Lower leg skin (tissue), 4 donors: ENCODE measurements around the gene BRD7. TPM values are rescaled to one million over a fixed set of nuclear protein-coding genes. Genes with fewer than 3 reads are reported as not detected.
A peak's percentile ranks its signal among the peaks of the same experiment; 100 is the strongest.

Experiments
- DNase-seq, 2 donors: peaks; one replicate each; pipeline ENCODE4 v3.0.0-alpha.2; 2019; ENCODE audit warnings: low spot score in 2 of 2
- H3K4me3 ChIP-seq: fragments of 200-600 bp; sonication (generic); 2 replicates; pipeline ENCODE4 v1.5.1; 2017; ENCODE audit warnings: mild to moderate bottlenecking, low read depth; ENCODE audit not compliant: poor library complexity, severe bottlenecking
- POLR2A ChIP-seq, 2 donors: fragments of 450-650 bp; IDR thresholded peaks; one replicate each; pipeline ENCODE4 v1.6.1; 2016 to 2017; ENCODE audit warnings: antibody characterized with exemption in 2 of 2, mild to moderate bottlenecking in 1 of 2, moderate library complexity in 1 of 2
- WGBS, 2 donors: methylation state at CpG; one replicate each; pipeline ENCODE4 v1.1.5; 2018; 5-methylcytosine and 5-hydroxymethylcytosine counted together
- intact Hi-C: fragments of 100-400 bp; cut with DNase I; formaldehyde crosslinking; loops from one replicate; pipeline ENCODE4 v1.15.0; 2023; ENCODE audit warnings: low total_unique reads
- total RNA-seq, 4 donors: library from RNA; depleted of rRNA; stranded (reverse); fragments of >200 nt; gene quantifications; one replicate each; pipeline ENCODE4 v1.1.0, GENCODE V29; 2016
- TF ChIP-seq, protein P1 (sequence below), 3 donors: fragments of 450-650 bp; IDR thresholded peaks; one replicate each; pipeline ENCODE4 v1.5.1; 2016; ENCODE audit warnings: antibody characterized with exemption in 3 of 3, mild to moderate bottlenecking in 3 of 3, moderate library complexity in 2 of 3

The BRD7 gene
- total RNA-seq, 4 donors from 2014 or later = 48.6 to 86.3 (median 52.0) TPM

DNA sequence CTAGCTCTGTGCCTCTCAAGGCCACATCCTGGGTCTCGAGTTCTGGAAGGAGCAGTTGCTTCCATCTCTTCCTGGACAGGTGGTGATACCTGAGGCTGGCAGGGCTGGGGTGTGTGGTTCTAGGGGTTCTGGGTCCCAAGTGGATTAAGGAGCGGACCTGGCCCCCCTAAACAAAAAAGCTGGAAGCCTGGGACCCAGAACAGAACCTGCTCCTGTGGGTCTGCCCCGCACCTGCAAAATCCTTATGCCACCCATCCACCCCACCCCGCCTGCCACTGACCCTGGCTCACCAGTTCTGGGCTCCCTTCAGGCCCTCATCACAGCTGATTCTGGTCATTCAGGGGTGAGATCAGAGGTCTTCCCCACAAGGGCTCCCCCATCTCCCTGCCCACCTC, 57.7 kb downstream of the BRD7 start:
- TF ChIP-seq, protein P1, sequence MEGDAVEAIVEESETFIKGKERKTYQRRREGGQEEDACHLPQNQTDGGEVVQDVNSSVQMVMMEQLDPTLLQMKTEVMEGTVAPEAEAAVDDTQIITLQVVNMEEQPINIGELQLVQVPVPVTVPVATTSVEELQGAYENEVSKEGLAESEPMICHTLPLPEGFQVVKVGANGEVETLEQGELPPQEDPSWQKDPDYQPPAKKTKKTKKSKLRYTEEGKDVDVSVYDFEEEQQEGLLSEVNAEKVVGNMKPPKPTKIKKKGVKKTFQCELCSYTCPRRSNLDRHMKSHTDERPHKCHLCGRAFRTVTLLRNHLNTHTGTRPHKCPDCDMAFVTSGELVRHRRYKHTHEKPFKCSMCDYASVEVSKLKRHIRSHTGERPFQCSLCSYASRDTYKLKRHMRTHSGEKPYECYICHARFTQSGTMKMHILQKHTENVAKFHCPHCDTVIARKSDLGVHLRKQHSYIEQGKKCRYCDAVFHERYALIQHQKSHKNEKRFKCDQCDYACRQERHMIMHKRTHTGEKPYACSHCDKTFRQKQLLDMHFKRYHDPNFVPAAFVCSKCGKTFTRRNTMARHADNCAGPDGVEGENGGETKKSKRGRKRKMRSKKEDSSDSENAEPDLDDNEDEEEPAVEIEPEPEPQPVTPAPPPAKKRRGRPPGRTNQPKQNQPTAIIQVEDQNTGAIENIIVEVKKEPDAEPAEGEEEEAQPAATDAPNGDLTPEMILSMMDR (IDR thresholded peaks at IDR 0.05) = no peak
- TF ChIP-seq POLR2A (IDR thresholded peaks at IDR 0.05) = no peak
- H3K4me3 ChIP-seq = no peak overlapping the region
- intact Hi-C loops = no loop called here
- peak; percentile 14 to 83 for DNase-seq
- WGBS, 2 donors = 84 to 91% methylated on average over 4 of the region's 4 CpGs

DNA sequence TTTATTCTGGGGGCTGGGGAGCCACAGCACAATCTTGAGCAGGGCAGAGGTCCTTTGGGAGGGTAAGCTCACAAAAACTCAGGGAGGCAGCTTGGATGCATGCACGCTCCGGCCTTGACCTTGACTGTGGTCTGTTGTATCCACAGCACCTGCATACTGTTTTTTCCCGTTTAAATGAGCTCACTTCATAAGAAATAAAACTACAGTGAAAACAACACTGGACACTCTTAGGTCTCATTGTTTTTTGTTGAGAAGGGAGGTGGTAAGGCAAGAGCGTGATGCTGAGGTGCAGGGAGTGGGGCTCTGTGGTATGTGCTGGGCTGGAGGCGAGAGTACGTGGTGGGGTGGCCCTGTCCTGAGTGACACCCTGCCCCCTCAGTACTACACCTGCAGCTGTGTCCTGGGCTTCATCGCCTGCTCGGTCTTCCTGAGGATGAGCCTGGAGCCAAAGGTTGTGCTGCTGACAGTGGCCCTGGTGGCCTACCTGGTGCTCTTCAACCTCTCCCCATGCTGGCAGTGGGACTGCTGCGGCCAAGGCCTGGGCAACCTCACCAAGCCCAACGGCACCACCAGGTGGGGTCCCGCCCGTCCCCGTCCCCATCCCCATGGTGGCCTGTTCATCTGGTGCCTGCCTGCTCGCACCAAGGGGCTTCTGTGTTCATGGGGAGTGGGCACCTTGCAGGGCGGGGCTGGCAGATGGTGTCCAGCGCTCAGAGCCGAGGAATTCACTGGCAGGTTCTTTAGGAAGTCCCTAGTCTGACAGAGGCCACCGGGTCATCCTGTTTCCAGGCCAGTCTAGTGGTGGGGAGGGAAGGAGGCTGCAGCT, 58.3 kb downstream of the BRD7 start:
- WGBS, 2 donors = 83% methylated on average over 16 to 18 of the region's 18 CpGs
- intact Hi-C loops = no loop called here
- DNase-seq = peak in 1 of 2 donors; percentile 83

DNA sequence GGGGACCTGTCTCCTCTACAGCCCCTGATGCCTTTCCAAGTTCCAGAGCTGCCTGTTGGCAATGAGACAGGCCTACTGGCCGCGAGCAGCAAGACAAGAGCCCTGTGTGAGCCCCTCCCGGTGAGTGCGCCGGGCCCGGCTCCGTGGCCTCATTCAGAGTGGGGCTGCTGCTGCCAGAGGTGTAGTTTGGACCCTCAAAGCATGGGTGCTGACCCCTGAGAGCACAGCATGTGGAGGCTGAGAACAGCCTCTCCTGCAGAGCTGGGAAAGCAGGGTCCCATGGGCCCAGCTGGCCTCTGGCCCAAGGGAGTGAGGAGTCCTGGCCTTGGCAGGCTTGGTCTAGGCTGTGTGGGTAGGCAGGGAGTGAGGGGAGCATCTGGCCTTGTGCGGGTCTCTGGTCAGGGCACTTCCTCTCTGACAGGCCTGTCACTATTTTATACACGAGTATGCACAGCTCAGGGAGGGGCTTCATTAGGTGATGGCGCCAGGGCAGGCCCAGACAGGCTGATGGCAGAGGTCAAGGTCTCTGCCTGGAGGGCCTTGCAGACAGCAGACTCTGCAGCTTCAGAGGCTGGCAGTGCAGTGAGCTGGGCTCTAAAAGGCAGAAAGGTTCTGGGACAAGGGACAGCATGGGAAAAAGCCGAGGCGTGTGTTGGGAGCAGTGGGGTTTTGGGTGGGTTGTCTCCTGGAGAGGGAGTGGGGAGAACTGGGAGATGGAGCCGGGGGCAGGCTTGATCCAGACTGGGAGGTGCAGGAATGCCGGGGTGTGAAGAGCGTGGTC, 59.1 kb downstream of the BRD7 start:
- TF ChIP-seq, protein P1 (IDR thresholded peaks at IDR 0.05) = no peak
- TF ChIP-seq POLR2A (IDR thresholded peaks at IDR 0.05) = no peak
- WGBS, 2 donors = 44 to 48% methylated on average over 13 to 15 of the region's 15 CpGs
- DNase-seq = peak; percentile 14 to 84
- intact Hi-C loops = no loop called here
- no peak overlapping the region for H3K4me3 ChIP-seq

More for the DNA sequence above, 58.3 kb downstream of the BRD7 start:
- no peak overlapping the region for H3K4me3 ChIP-seq
- TF ChIP-seq, protein P1 (IDR thresholded peaks at IDR 0.05) = no peak
- TF ChIP-seq POLR2A (IDR thresholded peaks at IDR 0.05) = no peak

DNA sequence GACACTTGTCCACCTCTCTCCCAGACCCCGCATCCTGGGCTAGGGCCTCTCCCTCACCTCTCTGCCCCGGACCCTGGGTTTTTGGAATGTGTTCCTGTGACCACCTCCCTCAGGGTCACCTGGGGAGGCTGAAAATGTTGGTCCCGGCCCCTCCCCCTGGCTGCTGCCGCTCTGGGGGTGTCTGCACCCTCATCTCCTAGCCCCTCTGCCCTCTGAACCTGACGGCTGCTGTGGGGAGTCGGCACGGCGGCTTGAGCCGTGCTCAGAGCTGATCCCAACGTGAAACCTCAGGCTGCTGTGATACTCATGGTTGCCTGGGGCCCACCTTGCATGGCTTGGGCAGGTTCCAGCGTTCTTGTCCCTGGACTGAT, 59.6 kb downstream of the BRD7 start:
- intact Hi-C loops = no loop called here
- peak in 1 of 2 donors; percentile 76 for DNase-seq
- WGBS, 2 donors = 77 to 79% methylated on average over 7 to 11 of the region's 11 CpGs

DNA sequence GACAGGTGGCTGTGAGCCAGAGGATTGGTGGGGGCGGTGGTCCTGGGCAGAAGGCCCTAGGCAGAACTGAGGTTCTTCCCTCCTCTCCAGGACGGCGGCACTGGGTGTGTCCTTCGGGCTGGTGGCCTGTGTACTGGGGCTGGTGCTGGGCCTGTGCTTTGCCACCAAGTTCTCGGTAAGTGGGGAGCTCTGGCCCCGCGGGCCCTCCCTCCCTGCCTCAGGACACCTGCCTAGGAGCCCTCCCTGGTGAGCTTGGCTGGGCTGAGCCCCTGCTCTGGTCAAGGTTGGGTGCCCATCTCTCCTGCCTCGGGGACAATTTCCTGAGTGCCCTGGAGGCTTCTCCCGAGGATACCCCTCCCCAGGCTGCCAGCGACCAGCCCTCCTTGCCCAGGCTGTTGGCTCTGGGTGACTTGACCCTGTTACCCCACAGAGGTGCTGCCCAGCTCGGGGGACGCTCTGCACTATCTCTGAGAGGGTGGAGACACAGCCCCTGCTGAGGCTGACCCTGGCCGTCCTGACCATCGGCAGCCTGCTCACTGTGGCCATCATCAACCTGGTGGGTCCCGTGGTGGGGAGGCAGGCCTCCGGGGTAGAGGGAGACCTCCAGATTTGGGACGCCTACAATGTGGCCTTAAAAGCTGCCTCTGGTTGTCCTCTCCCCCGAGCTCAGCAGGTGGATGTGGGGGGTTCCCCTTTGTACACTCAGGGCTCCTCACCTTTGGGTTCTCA, 60.4 kb downstream of the BRD7 start:
- 80 to 85% methylated on average over 5 to 15 of the region's 18 CpGs for WGBS, 2 donors
- intact Hi-C loops = no loop called here
- peak; percentile 10 to 83 for DNase-seq

More for the DNA sequence above, 59.6 kb downstream of the BRD7 start:
- no peak overlapping the region for H3K4me3 ChIP-seq
- TF ChIP-seq, protein P1 (IDR thresholded peaks at IDR 0.05) = no peak
- TF ChIP-seq POLR2A (IDR thresholded peaks at IDR 0.05) = no peak

More for the DNA sequence above, 60.4 kb downstream of the BRD7 start:
- no peak for TF ChIP-seq POLR2A (IDR thresholded peaks at IDR 0.05)
- TF ChIP-seq, protein P1 (IDR thresholded peaks at IDR 0.05) = no peak
- H3K4me3 ChIP-seq = no peak overlapping the region
